Activated CD4-positive, alpha-beta T cell treated with anti-CD3 and anti-CD28 coated beads, Interleukin-2, amount 50 U/mL, for 1 hour (primary cell): ENCODE measurements around the gene PDGFD.

Source experiments
- DNase-seq: peaks from one replicate; pipeline ENCODE4 v3.0.0-alpha.2; 2020

The PDGFD gene

DNA sequence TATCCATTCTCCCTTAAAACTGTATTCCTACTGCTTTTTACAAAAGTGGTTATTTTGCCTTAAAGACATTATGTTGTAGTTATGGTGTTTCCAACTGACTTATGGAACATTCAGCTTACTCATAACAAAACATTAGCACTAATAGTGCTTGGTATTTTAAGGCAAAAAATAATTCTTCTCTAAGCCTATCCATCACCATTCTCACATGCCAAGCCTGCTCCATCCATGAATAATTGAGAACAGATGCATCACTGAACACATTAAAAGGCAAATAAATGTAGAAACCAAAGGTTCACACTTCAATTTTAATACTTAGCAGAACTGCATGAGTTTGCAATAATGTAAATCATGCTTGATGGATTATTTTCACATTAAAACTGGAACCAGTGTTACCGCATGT, 169.9 kb downstream of the PDGFD start:
- DNase-seq, result no peak

DNA sequence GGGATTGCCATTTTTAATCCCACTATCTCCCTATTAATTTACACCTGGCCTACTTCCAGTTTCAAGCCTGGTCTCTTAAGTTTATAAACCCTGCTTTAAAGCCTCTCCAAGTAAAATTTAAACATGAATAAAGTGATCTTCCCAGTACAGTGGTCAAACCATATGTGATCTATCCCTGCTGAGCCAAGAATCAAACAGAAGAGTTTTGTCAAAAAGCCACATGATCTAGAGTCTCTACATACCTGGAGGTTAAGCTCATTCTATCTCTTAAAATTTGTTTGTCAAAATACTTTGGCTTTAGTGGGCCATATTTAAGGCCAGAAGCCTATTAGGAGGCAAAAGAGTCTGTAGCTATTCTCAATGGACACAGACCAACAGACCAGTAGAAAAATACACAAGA, 170.4 kb downstream of the PDGFD start:
- no peak for DNase-seq

DNA sequence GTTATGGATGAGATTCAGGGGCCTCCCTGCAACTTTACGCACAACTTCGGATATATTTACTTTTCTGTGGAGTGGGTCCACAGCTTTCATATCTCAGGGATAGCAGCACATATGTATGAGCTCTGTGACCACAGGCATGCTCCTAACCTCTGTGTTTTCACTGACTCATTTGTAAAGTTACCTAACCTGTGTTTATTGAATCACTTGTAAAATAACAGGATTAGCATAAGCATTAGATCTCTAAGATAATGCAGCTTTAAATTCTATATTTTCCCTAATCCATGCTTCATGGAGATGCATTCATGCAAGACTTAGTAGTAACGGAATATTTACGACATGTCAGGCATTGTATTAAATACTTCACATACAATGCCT, 175.4 kb downstream of the PDGFD start:
- DNase-seq, result no peak

DNA sequence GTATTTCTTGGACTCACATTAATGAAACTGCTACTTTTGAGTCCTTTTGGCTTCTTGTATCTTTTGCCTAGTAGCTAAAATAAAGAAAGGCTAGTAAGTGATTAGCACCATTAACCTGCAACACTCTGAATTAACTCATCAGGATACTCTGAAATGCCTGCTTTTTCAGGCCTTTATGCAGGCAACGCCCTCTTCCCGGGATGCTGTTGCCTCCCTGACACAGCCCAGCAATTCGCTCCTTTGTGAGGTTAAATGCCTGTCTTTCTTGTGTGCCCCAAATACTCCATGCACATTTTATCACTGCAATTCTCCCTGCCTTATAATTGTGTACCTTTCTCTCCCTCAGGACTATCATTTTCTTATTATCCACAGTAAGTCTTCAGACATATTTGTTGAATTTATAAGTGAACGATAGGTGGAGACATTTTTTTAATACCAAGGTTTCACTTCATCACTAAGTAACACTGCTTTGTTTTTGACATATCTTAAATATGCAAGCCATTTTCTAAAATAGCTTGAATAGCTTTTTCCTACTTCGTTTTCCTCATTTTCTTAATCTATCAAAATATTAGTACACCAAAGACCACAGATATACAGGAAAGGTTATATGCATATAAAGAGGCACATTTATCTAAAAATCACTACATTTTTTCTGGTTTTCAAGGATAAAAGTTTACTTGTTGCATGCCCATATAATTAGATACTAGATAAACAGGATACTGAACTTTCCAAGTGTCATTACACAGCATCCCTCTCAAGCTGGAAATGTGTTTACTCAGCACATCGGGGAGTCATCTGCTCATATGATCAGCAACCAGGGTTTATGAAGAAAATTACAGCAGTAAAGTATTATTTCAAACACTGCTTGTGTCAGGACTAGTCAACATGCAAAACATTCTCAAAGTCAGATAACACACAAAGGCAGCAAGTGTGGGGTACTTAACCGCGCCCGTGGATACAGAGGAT, 176.0 kb downstream of the PDGFD start:
- no peak for DNase-seq

DNA sequence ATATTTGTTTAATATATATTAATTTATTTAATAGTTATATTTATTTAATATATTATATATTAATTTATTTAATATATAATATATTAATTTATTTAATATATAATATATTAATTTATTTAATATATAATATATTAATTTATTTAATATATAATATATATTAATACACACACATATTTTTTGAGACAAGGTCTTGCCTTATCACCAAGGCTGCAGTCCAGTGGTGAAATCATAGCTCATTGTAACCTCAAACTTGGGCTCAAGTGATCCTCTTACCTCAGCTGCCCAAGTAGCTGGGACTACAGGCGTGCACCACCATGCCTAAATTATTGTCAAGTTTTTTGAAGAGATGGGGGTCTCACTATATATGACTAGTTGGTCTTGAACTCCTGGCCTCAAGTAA, 178.9 kb downstream of the PDGFD start:
- DNase-seq, result no peak

DNA sequence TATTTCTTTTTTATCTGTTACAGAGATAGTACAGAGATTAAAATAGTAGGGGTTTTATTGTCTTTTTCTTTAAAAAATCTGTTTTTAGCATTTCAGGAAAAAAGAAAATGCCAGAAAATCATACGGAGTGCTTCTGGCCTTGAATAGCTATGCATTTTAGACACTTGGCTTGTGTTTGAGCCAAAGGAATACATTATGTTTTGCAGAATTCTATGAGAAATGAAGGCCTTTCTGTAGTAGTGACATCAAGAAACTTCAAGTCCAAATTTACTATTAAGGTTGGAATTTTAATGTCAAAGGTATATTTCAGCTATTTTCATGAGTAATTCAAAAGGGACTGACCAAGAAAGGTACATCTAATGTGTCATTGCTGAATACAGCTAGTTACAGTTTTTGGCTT, 183.8 kb downstream of the PDGFD start:
- DNase-seq, result no peak

DNA sequence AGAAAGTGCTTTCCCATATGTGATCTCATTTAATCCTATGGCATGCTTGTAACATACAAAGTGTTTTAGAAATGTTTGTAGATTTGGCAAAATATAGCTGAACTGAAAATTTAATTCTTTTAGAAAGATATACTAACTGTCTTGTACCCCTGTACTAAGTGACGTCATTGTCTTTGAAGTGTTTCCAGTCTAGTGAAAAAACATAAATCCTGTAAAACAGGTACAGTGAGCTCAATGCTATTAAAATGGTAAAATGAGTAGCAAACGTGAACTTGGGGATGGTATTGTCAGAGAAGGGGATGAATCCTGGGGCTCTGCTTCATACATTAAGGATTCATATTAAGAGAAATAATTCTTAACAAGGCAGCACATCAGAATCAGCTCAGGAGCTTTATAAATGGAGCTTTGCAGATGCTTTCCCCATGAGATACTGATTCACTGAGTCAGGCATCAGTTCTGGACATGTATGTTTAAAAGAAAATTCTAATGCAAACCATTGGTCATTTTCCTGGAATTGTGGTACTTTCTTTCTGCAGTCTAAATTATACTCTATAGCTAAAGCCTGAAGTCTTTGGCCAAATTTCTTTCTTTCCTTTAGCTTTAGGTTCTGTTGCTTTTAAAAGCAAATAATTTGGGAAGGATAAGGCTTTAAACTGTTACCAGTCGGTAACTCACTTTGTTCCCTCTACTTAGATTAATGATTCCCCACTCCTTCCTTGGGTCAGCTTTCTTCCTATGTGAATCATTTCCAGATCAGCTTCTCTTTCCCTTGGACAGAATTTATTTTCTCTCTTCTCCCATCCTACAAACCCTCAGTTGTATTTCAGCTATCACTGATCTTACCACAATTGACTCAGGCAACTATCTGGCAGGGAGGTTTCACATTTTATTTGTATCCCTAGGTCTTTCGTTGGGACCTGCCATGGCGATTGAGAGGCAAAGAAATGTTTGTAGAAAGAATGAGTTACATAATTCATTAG, 185.0 kb downstream of the PDGFD start:
- DNase-seq, result no peak

DNA sequence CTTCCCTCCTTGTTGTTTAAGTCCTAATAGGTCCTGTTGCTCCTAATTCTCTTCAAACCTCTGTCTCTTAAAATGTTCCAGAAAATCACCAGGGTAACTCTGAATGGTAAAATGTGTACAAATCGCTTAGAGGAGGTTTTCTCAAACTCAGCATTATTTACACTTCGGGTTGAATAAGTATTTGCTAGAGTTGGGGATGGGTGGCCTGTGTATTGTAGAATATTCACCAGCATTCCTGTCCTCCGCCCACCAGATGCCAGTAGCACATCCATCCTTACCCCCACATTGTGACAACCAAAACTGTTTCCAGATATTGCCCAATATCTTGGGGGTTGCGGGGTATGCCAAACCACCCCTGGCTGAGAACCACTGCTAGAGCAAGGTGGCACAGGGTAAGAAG, 191.9 kb downstream of the PDGFD start:
- no peak for DNase-seq

DNA sequence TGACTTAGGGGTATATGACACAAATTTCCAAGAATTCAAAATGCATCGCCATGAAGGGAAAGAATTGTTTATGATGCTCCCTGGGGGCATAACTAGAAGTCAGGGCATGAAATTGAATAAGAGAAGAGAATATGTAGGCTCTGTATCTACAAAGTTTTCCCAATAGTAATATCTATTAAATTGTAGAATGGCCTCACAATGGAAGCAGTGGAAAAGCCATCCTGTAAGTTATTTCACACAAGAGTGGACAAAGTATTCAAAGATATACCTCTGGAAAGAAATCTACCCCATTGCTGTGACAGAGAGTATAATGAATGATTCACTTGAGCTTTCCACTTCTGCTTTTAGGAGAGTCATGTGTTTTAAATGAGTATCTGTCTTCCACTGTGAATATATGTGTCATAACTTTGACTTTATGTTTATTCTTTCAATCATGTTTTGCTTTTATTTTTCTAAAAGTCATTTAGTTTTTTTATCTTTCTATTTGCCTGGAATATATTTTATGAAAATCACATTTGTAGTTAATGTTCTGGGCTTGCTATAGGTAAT, 193.2 kb downstream of the PDGFD start:
- no peak for DNase-seq

DNA sequence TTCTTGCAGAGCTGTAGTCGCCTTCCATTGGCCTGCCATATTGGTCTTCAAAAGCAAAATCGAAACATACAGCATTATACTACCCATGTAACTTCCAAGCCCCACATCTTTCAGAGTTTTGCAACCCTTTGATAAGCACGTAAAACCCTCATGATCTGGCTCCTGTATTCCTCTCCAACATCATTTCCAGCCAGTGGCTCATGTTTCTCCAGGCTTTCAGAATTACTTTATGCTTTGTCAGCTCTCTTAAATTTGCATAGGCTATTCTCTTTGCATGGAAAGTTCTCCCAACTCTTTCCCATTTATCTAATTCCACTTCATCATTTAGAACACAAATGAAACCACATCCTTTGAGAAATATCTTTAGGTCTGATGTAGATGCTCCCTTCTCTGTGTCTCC, 195.3 kb downstream of the PDGFD start:
- DNase-seq, result no peak

DNA sequence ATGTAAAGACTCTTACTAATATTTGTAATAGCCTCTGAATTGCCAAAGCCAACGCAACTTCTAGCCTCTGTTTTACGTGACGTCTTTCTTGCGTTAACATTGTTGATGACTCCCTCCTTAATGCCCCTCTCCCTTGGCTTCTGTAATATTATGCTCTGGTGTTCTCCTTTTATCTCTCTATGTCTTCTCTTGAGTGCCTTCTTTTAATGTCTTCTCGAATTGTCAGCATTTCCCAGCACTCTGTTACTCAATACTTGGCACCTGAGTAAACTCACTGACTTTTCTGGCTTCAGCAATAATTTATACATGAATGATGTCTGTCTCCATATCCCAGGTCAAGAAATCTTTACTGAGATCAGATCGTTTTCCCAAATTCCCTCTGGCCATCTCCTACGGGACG, 196.0 kb downstream of the PDGFD start:
- DNase-seq, result no peak

DNA sequence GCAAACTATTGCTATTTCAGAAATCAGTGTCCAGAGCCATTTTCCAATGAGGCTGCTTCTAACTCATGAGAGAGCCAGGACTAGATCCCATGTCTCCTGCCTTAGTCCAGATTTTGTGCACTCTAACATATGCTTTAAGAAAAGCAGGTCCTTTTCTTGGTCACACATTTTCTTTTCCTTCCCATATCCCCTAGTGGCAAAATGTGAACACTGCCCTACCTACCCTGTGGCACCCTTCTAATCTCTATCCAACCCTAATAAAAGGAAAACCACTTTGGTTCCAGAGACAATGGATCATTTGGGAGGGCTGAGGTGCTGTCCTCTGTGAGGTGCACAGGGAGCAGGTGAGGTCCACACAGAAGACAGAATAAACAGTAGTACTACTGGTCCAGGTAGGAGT, 199.6 kb downstream of the PDGFD start:
- DNase-seq, result no peak

DNA sequence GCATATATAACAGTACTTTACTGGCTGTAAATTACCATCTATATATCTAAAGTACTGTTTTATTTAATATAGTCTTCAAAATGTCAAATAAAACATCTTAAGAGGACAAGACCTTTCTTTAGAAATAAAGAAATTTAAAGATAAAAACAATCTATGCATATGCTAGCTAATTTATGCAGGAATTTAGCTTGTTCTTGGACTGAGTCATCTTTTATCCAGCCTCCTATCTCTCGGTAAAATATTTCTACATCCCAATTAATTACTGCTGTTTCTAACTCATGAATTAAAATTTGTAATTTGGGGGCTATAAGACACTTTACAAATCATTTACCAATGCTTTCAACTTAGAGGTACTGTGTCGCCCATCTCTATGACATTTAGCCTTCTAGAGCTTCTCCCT, 200.3 kb downstream of the PDGFD start:
- DNase-seq, result no peak

DNA sequence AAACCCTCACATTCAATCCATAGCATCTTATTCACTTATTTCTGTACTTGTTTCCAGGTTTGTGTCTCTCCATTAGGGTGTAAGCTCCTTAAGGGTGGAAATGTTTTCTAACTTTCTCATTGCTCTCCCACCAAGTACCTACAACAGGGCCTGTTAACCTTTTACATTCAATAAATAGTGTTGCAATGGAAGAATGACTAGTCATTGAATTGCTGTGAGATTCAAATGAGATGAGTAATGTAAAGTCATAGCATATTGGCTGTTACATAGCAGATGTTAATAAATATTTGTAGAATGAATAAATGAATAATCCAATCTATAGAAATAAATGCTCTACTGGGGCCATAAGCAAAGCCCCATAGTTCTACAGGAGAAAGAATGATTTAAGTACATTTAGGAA, 202.9 kb downstream of the PDGFD start:
- DNase-seq, result no peak

DNA sequence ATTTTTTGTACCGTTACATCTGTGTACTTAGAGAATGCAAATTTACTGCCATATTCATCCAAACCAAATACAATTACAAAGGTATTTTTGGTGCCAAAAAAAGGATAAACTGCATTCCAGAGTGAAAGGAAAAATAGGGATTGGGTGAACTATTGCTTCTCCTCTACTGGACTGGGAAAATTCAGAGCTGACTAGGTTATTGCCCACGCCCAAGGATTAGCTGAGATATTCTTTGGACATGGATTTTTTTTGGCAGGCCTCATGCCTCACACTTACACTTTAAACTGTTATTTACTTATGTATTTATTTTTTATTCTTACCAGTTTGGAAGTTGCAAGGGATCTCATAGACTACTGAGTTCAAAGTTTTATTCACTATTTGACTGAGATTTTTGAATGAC, 203.8 kb downstream of the PDGFD start:
- no peak for DNase-seq

DNA sequence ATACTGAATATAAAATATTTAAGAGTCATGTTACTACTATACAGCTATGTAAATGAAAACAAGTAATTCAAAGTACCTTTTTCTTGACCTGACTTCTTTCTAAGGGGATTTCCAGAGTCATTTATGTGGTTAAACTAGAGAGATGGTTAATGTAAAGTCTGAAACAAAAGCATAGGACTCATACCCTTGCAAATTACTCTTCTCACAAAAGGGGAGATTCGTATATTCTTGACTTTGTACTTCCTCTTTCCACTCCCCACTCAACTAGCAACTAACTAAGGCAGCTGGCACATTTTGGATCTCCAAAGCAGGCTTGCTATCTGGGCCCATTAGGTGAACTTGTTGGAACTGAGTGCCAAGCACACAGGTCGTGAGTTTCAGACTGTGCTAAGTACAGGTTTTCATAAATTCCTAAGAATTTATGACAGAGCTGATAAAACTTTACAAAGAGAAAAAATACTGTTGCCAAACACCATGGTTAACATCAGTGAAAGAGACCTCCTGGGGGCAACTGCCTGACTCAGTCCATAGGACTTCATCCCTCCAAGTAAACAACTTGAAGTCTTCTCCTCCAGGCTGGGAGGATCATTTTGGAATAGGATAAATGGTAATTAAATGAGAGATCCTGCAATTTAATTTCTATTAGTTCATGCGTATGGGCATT, 204.5 kb downstream of the PDGFD start:
- DNase-seq, result no peak

DNA sequence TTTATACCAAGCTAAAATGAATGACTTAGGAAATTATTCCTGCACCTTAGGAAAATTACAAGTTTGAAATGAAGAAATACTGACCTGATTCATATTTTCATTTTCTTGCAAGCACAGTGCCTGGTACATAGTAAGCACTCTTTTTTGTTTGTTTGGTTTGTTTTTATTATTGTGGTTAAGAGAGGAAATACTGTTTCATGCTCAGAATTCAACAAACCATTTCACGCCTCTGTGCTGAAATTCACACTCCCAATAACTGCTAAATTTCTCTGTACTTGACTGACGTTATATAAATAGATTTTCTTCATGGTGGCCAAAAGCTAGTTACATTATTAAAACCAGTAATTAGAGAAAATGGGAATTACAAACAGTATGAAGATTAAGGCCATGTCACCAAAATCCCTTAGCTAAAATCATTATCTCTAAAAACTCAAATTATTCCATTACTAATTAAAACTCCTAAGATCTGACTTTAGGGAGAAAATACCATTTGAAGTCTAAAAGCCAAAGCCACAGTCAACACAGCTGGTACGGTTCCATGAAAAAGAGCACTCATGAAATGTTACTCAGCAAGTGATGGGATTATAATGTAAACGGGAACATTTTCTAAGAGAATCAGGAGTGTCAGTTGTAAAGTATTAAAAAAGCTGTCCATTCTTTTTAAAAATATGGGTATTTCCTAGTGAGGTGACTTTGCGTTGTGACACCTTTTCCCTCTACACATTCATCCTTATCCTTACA, 205.3 kb downstream of the PDGFD start:
- DNase-seq, result no peak

DNA sequence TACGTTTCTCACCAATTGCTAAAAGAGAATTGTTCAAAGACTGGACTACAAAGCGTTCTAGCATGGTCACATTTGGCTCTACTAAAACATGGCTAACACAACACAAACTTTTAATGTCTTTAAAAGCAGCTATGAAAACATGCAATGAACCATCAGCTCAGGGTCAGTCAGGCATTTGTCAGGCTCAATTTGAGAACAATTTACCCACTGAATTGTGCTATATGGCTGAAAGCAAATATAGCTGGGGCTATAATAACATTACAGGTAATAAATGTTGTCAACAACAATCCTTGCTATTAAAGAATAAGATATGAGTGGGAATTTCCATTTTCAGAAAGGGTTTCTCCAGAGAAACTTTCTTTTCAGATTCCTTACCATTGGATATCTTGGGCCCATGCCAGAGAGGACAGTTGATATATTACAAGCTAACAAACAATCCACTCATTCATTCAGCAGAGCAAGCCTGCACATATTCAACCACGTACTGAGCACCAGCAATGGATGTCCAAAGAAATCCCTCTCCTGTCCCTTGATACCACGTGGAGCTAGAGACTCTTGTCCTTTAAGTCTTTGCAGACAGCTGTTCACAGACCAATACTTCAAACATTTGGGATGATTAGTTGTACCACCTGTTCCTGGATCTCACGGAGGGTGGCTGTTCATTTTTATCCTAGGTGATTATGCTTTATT, 210.0 kb downstream of the PDGFD start:
- no peak for DNase-seq

DNA sequence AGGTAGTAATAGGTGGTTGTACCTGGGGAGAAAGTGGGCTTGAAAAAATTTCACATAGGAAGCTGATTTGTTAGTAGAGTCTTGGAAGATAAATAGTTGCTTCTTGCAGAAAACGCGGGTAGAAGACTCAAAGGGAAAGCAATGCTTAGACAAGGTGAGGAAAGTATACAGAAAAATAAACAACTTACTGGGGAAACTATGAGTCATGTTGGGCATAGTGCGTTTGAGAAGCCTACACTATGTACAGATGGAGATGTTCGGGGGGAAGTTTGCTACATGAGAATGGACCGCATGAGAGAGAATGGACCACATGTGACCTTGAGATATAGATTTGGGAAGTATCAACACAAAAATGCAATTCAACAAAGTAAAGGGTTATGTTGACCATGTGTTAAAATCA, 214.2 kb downstream of the PDGFD start:
- no peak for DNase-seq

DNA sequence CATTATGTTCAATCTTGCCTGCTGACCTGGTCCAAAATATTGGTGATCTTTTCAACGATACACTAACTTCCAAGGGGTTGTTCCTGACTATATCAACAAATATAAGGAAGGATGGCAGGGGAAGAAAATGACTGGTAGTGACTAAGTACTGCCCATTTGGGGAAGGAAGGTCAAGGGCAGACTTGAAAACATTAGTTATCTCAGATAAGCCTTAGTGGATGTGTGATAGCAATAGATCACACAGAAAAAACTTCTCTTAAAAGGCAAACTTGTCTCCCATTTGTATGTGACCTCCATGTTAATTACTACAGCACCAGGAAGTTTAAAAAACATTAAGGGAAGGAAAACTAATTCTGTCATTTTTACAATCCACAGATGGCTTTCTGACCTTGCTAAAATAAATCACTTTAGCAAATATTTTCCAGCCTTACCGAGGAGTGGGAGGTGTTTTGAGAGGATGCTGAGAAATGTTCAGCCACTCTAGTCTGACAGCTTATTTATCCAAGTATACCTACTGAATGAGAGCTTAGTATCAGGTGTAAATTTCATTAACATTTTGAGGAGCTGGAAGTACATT, 215.7 kb downstream of the PDGFD start:
- no peak for DNase-seq

DNA sequence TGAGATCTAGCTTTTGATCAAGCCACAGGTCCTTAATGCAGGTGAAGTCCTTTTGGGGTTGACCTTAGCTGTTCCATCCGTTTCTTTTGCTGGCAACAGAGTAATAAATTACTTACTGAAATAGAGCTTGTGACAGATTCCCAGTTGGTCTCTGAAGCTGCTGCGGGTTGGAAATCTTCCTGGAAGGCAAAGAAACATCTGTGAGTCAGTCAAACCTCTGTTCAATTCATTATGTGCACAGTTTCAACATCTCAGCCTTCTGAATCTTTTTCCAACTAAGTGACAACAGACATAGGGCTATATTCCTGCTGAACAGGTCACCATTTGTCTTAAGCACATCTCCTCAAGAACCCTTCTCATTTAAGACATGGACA, 216.4 kb downstream of the PDGFD start:
- DNase-seq, result no peak
